GM12872 (cell line): ENCODE results near the gene KCNMA1.

Experiments used
- TF ChIP-seq, protein P1 (sequence below): IDR thresholded peaks from 3 replicates; pipeline ENCODE4 v1.5.1; 2011; ENCODE audit warnings: low read depth, mild to moderate bottlenecking, low read length, moderate library complexity; ENCODE audit not compliant: insufficient read depth

The KCNMA1 gene

DNA sequence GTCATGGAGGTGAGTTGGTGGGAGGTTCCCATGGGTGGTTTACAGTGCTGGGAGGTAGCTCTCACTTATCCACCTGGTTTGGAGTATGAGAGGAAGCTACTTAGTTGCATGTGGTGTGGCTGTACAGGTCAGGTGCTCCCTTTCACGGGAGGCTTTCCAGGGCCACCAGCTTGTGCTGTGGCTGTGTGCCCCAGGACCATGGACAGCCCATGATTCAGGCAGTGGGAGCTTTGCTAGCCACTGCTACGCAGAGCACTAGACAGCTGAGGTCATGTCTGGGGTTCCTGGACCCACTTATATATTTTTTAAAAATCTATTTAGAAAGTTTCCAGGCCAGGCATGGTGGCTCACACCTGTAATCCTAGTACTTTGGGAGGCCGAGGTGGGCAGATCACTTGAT lies 42.5 kb upstream of the KCNMA1 start:
- TF ChIP-seq, protein P1, sequence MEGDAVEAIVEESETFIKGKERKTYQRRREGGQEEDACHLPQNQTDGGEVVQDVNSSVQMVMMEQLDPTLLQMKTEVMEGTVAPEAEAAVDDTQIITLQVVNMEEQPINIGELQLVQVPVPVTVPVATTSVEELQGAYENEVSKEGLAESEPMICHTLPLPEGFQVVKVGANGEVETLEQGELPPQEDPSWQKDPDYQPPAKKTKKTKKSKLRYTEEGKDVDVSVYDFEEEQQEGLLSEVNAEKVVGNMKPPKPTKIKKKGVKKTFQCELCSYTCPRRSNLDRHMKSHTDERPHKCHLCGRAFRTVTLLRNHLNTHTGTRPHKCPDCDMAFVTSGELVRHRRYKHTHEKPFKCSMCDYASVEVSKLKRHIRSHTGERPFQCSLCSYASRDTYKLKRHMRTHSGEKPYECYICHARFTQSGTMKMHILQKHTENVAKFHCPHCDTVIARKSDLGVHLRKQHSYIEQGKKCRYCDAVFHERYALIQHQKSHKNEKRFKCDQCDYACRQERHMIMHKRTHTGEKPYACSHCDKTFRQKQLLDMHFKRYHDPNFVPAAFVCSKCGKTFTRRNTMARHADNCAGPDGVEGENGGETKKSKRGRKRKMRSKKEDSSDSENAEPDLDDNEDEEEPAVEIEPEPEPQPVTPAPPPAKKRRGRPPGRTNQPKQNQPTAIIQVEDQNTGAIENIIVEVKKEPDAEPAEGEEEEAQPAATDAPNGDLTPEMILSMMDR, result no peak

DNA sequence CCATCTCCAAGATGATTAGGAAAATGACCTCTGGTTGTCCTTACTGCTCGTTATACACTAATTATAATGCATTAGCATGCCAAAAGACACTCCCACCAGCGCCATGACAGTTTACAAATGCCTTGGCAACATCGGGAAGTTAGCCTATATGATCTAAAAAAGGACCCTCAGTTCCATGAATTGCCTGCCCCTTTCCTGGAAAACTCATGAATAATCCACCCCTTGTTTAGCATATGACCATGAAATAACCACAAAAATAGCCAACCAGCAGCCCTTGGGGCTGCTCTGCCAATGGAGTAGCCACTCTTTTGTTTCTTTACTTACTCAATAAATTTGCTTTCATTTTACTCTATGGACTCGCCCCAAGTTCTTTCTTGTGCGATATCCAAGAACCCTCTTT lies 41.6 kb upstream of the KCNMA1 start:
- TF ChIP-seq, protein P1, result no peak

DNA sequence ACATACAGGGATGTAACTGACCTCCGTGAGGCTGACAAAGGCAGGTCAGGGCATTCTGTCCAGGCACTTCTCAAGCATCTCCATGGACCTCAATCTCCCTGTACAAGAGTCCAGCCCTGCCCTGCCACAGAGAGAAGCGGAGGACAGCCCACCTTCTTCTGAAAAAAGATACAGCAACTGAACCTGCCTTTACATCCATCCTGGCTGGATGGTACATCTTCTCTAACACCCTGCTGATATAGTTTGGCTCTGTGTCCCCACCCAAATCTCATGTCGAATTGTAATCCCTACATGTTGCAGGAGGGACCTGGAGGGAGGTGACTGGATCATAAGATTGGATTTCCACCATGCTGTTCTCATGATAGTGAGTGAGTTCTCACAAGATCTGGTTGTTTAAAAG lies 40.5 kb upstream of the KCNMA1 start:
- TF ChIP-seq, protein P1, result no peak

DNA sequence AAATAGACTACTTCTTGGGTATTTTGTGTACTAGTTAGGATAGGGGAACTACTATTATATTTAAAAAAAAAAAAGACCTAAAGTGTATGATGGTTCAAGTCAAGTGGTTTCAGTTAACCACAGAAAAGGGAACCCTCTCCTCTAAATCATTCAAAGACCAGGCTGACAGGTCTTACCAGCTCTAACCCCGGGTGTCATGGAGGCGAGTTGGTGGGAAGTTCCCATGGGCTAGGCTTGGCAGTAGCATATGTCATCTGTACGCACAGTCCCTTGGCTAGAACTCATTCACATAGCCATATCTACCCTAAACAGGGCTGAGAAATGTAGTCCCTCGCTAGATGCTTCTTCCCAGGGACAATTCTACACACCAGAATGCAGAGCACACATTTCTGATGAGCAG lies 37.7 kb upstream of the KCNMA1 start:
- TF ChIP-seq, protein P1, result no peak

DNA sequence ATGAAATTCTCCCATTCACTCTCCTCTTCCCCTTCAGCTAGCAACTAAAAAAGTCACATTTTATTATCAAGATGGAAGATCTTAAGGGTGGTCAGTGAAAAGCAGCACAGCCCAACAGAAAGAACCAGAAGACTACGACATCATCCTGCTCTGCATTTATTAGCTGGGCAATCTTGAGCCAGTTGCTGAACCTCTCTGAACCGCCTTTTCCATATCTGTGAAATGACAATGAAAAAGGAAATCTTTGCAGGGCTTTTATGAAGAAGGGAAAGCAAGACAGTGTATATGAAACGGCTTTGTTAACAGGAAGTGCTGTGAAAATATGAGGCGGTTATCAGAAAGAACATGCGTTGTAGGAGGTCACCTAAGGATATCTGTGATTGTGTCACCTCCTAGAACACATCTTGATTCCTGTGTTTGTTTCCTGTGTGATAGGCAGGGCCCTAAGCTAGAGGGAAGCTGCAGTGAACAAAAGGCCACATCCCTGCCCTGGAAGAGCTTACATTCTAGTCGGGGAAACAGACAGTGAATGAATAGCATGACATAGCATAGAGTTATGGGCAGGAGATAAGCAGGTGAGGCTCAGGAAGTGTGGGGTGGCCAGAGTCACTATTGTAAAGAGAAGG lies 36.0 kb upstream of the KCNMA1 start:
- TF ChIP-seq, protein P1, result no peak

DNA sequence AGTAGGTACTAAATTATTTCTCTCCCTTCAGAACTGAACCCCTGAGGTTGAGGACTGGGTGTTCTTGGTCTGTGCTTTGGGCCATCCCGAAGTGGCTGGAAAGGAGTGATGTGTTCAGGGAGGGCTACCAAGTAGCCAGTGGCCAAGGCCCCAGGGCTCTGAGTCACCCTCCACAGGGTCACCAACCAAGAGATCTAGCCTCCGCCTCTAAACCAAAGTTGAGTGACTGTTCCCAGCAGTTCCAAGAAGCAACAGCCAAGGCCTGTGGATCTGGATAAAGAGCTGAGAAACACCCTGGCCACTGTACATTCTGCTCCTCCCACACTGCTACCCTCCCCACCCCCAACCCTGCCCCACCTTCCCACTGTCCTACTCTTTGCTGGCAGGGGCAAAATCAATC lies 35.5 kb upstream of the KCNMA1 start:
- TF ChIP-seq, protein P1, result no peak

DNA sequence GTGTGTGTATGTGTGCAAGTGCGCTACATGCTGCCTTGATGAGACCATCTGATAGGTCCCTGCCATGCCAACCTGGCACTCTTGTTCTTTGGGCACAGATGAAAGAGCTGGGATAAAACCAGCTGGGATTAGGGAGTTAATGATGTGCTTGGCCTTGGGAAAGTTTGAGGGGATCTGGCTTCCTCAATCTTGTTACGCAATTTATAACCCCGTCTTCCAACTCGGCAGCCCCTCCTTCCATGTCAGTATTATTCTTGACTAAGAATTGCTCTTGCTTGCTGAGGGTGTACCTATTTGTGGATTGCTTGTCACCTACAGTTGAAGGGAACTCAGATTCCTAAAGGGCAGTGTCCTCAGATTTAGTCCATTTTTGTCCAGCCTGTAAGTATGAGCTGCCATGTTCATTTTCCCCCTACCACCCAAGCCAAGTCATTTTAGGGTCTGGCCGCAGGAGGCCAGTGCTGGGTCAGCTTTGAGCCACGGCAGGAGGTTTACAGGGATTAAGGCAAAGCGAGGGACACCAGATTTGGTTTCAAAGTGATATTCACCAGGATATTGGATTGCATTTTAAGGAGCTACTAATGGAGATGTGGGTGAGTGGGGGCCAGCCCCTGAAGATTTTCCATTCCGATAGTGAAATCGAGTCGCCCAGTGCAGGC lies 34.1 kb upstream of the KCNMA1 start:
- TF ChIP-seq, protein P1, result no peak
